PC-3 (cell line): ENCODE measurements around the gene ARRB1. TPM values are rescaled to one million over a fixed set of nuclear protein-coding genes. Genes with fewer than 3 reads are reported as not detected.

ENCODE experiments used
- ATAC-seq: fragments of 200-7000 bp; cut with Tn5 transposase; 2 replicates; pipeline ENCODE4 v1.9.1; 2020; ENCODE audit warnings: mild to moderate bottlenecking, moderate library complexity
- BruUV-seq: library from RNA; stranded (reverse); fragments of 400-500 nt; replicated peaks from 2 replicates; lab custom pipeline; 2021; lab: Mats Ljungman, UMichigan
- CTCF ChIA-PET: fragments of 300-600 bp; sonication (Branson Sonifier 250); formaldehyde crosslinking; loops from one replicate; lab custom pipeline; 2022; ENCODE audit warnings: antibody characterized with exemption; lab: Charles Lee
- POLR2A ChIA-PET: fragments of 300-600 bp; sonication (Branson Sonifier 250); formaldehyde crosslinking; loops from one replicate; lab custom pipeline; 2022; ENCODE audit warnings: antibody characterized with exemption; ENCODE audit not compliant: unreplicated experiment; lab: Charles Lee
- DNase-seq: peaks from one replicate; pipeline ENCODE4 v3.0.0-alpha.2; 2015
- H2AFZ ChIP-seq: fragments of 300-600 bp; sonication (generic); 2 replicates; pipeline ENCODE4 v1.6.0; 2016; ENCODE audit warnings: antibody characterized with exemption, low read length
- H3F3A ChIP-seq: fragments of 300-600 bp; sonication (generic); one replicate; pipeline ENCODE4 v1.6.0; 2017; ENCODE audit warnings: antibody characterized with exemption, low read length, control low read depth, mild to moderate bottlenecking; ENCODE audit not compliant: unreplicated experiment
- H3K27ac ChIP-seq: fragments of 300-600 bp; sonication (generic); 2 replicates; pipeline ENCODE4 v1.5.1; 2016; ENCODE audit warnings: mild to moderate bottlenecking, low read length
- H3K27me3 ChIP-seq: fragments of 300-600 bp; sonication (generic); 2 replicates; pipeline ENCODE4 v1.6.1; 2016; ENCODE audit warnings: low read length, mixed read lengths
- H3K36me3 ChIP-seq: fragments of 300-600 bp; sonication (generic); 2 replicates; pipeline ENCODE4 v1.6.1; 2016; ENCODE audit warnings: low read depth, mixed run types, low read length, mixed read lengths
- H3K4me1 ChIP-seq: fragments of 300-600 bp; sonication (generic); 2 replicates; pipeline ENCODE4 v1.5.1; 2016; ENCODE audit warnings: low read length; ENCODE audit not compliant: insufficient read depth
- H3K4me2 ChIP-seq: fragments of 300-600 bp; sonication (generic); 2 replicates; pipeline ENCODE4 v1.6.0; 2016; ENCODE audit warnings: low read length
- H3K4me3 ChIP-seq: fragments of 300-600 bp; sonication (generic); 2 replicates; pipeline ENCODE4 v1.5.1; 2016; ENCODE audit warnings: mild to moderate bottlenecking, low read length, mixed read lengths
- H3K79me2 ChIP-seq: fragments of 300-600 bp; sonication (generic); 2 replicates; pipeline ENCODE4 v1.6.1; 2017; ENCODE audit warnings: low read length, mixed read lengths
- H3K9ac ChIP-seq: fragments of 300-600 bp; sonication (generic); 2 replicates; pipeline ENCODE4 v1.6.0; 2016; ENCODE audit warnings: mild to moderate bottlenecking, low read length
- H3K9me2 ChIP-seq: fragments of 300-600 bp; sonication (generic); replicated peaks from 2 replicates; pipeline ENCODE4 v1.6.1; 2016; ENCODE audit warnings: mixed run types, low read length, mixed read lengths
- H3K9me3 ChIP-seq: fragments of 300-600 bp; sonication (generic); 2 replicates; pipeline ENCODE4 v1.6.1; 2016; ENCODE audit warnings: low read length, mixed read lengths
- H4K20me1 ChIP-seq: fragments of 300-600 bp; sonication (generic); 2 replicates; pipeline ENCODE4 v1.6.1; 2016; ENCODE audit warnings: low read length, mixed read lengths
- EZH2 ChIP-seq: fragments of 300-600 bp; sonication (generic); IDR thresholded peaks from one replicate; pipeline ENCODE4 v1.6.1; 2017; ENCODE audit warnings: antibody characterized with exemption, mild to moderate bottlenecking, low read length; ENCODE audit not compliant: unreplicated experiment
- EZH2phosphoT487 ChIP-seq: fragments of 300-600 bp; sonication (generic); IDR thresholded peaks from 2 replicates; pipeline ENCODE4 v1.6.1; 2018; ENCODE audit warnings: mild to moderate bottlenecking, antibody characterized with exemption, low read length, borderline replicate concordance
- intact Hi-C: fragments of 100-400 bp; cut with micrococcal nuclease; formaldehyde crosslinking; loops from 2 replicates; pipeline ENCODE4 v1.9.0; 2023
- total RNA-seq: library from RNA; depleted of rRNA; stranded (reverse); fragments of >200 nt; gene quantifications from 2 replicates; pipeline ENCODE4 v1.2.3, GENCODE V29; 2014
- TF ChIP-seq, protein P1 (sequence below): fragments of 300-600 bp; sonication (generic); conservative IDR thresholded peaks from 2 replicates; pipeline ENCODE4 v1.5.1; 2017; ENCODE audit warnings: antibody characterized with exemption, low read depth, mild to moderate bottlenecking, low read length

ARRB1 gene
- total RNA-seq, 1 experiment from 2014 or later: 19.1 TPM

GRCh38 chr11:75346296-75346695 is 5.2 kb downstream of the ARRB1 start:
- Histone ChIP-seq H3K79me2 (no peaks in the 10 kb centered on the region), H3K9ac (no peak overlapping the region), H3K9me2 (no peaks in the 10 kb centered on the region), H3K27ac (no peak overlapping the region), H3K4me3 (no peak overlapping the region), H3K4me1 (peaks cover 21% of the 10 kb centered on the region), H2AFZ (no peak overlapping the region), H4K20me1 (no peaks in the 10 kb centered on the region), H3K9me3 (no peaks in the 10 kb centered on the region), H3K27me3 (no peaks in the 10 kb centered on the region), H3K4me2 (no peak overlapping the region), H3F3A (no peaks in the 10 kb centered on the region), H3K36me3 (no peaks in the 10 kb centered on the region)
- DNase-seq (no peak), ATAC-seq (no peak)
- ChIA-PET CTCF (no interaction called here), POLR2A (interaction anchor here (0.5 kb wide), 1 partner anchor 579 kb away, joined by 15 read pairs; no protein-coding TSS in a partner anchor)
- intact Hi-C loops: no loop called here
- no TSS peak for BruUV-seq
- no peak for TF ChIP-seq EZH2
- TF ChIP-seq, protein P1, sequence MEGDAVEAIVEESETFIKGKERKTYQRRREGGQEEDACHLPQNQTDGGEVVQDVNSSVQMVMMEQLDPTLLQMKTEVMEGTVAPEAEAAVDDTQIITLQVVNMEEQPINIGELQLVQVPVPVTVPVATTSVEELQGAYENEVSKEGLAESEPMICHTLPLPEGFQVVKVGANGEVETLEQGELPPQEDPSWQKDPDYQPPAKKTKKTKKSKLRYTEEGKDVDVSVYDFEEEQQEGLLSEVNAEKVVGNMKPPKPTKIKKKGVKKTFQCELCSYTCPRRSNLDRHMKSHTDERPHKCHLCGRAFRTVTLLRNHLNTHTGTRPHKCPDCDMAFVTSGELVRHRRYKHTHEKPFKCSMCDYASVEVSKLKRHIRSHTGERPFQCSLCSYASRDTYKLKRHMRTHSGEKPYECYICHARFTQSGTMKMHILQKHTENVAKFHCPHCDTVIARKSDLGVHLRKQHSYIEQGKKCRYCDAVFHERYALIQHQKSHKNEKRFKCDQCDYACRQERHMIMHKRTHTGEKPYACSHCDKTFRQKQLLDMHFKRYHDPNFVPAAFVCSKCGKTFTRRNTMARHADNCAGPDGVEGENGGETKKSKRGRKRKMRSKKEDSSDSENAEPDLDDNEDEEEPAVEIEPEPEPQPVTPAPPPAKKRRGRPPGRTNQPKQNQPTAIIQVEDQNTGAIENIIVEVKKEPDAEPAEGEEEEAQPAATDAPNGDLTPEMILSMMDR: no peak

- ChIA-PET POLR2A (interaction anchor here (0.5 kb wide), 2 partner anchors 39 to 580 kb away, joined by 3 to 15 read pairs; no protein-coding TSS in a partner anchor), CTCF (no interaction called here)
- no peak for TF ChIP-seq EZH2phosphoT487
- TF ChIP-seq, protein P1: no peak
- TF ChIP-seq EZH2: no peak
- intact Hi-C loops: no loop called here
- H3K4me3 ChIP-seq: no peak overlapping the region
- DNase-seq: no peak
- no peaks in the 10 kb centered on the region for H3K9me3 ChIP-seq
- no peak for ATAC-seq
- no peaks in the 10 kb centered on the region for H3F3A ChIP-seq
- H3K4me1 ChIP-seq: peaks cover 19% of the 10 kb centered on the region
- no peak overlapping the region for H3K27ac ChIP-seq
- H4K20me1 ChIP-seq: no peaks in the 10 kb centered on the region
- BruUV-seq: no TSS peak
- H3K27me3 ChIP-seq: no peaks in the 10 kb centered on the region
- H2AFZ ChIP-seq: no peak overlapping the region
- H3K79me2 ChIP-seq: no peaks in the 10 kb centered on the region
- H3K4me2 ChIP-seq: no peak overlapping the region
- no peaks in the 10 kb centered on the region for H3K9me2 ChIP-seq
- H3K9ac ChIP-seq: no peak overlapping the region
- H3K36me3 ChIP-seq: no peaks in the 10 kb centered on the region
Measured at GRCh38 chr11:75345455-75346160, 5.9 kb downstream of the ARRB1 start.

- no peak overlapping the region for H2AFZ ChIP-seq
- DNase-seq: peak; percentile 58
- TF ChIP-seq EZH2 (no peak), EZH2phosphoT487 (no peak)
- TF ChIP-seq, protein P1: no peak
- H3K9ac ChIP-seq: no peak overlapping the region
- ATAC-seq: peak; percentile 41
- H3F3A ChIP-seq: no peaks in the 10 kb centered on the region
- no peaks in the 10 kb centered on the region for H3K27me3 ChIP-seq
- no peak overlapping the region for H3K4me3 ChIP-seq
- CTCF ChIA-PET: no interaction called here
- H4K20me1 ChIP-seq: no peaks in the 10 kb centered on the region
- intact Hi-C loops: no loop called here
- no peaks in the 10 kb centered on the region for H3K9me2 ChIP-seq
- POLR2A ChIA-PET: no interaction called here
- no peaks in the 10 kb centered on the region for H3K36me3 ChIP-seq
- no TSS peak for BruUV-seq
- no peak overlapping the region for H3K4me2 ChIP-seq
- H3K27ac ChIP-seq: no peak overlapping the region
- no peaks in the 10 kb centered on the region for H3K9me3 ChIP-seq
- no peaks in the 10 kb centered on the region for H3K79me2 ChIP-seq
- H3K4me1 ChIP-seq: peaks cover 19% of the 10 kb centered on the region
Measured at GRCh38 chr11:75344761-75345454, 6.6 kb downstream of the ARRB1 start.
